ENCODE measurements around the gene RNF112.

- TF ChIP-seq CTCF (IDR thresholded peaks at IDR 0.05) (no peak), POLR2A (IDR thresholded peaks at IDR 0.05; ENCODE audit: low read depth) (no peak)
These were observed 941 bp upstream of the RNF112 start for GRCh38 chr17:19410091-19410490.
